Measurements from ENCODE around the gene EYS. TPM values are rescaled to one million over a fixed set of nuclear protein-coding genes. Genes with fewer than 3 reads are reported as not detected.

Gene EYS
- total and polyA plus RNA-seq, 9 of the 15 experiments (the other 6 are each of a cell fraction or from before 2014, with no cell fraction given): 0.03 to 0.36 (median 0.10) TPM; not detected in 2

- Histone ChIP-seq H3K9me3 (replicated peaks; ENCODE audit: control insufficient read depth, insufficient read depth, low read depth, low read length) (no peaks in the 10 kb centered on the region; the same call in 1 of the 2 replicates), H3K4me2 (ENCODE audit: insufficient read depth, low read length) (no peak overlapping the region), H2AFZ (ENCODE audit: low read depth, low read length) (no peak overlapping the region), H3K4me3 (no peak overlapping the region), H3K36me3 (ENCODE audit: control insufficient read depth, insufficient read depth, low read length) (no peaks in the 10 kb centered on the region), H4K20me1 (replicated peaks; ENCODE audit: control insufficient read depth, insufficient read depth, low read length) (no peaks in the 10 kb centered on the region), H3K27ac (ENCODE audit: extremely low read depth, low read depth, low read length) (no peak overlapping the region), H3K4me1 (replicated peaks in 1 of 2; ENCODE audit: control insufficient read depth in 2 of 2, insufficient read depth in 2 of 2, low read length in 2 of 2) (no peaks in the 10 kb centered on the region), H3K79me2 (ENCODE audit: control insufficient read depth, insufficient read depth, low read length) (no peaks in the 10 kb centered on the region), H3K9ac (ENCODE audit: insufficient read depth in 1 of 2, low read depth in 2 of 2, low read length in 2 of 2) (no peak overlapping the region), H3K27me3 (ENCODE audit: control insufficient read depth in 2 of 2, insufficient read depth in 2 of 2, low read length in 2 of 2) (no peaks in the 10 kb centered on the region), H3K9me1 (ENCODE audit: control insufficient read depth, insufficient read depth, low read length) (no peaks in the 10 kb centered on the region)
- intact Hi-C loops (cut with micrococcal nuclease) (no loop called here), in situ Hi-C loops (cut with MboI) (no loop called here)
- no peak for FAIRE-seq
- CTCF ChIA-PET (ENCODE audit: low intra/inter-chr PET ratio): no interaction called here
- POLR2A ChIA-PET: no interaction called here
- ATAC-seq: no peak
- no peak for DNase-seq (ENCODE audit: extremely low read depth in 1 of 4, low spot score in 3 of 4)
- TF ChIP-seq ZNF584 (CRISPR knock-in tag; IDR thresholded peaks at IDR 0.05; ENCODE audit: low read depth) (no peak), ZNF75A (CRISPR knock-in tag; IDR thresholded peaks at IDR 0.05) (no peak), NR3C1 (CRISPR knock-in tag; IDR thresholded peaks at IDR 0.05) (no peak), RBFOX2 (IDR thresholded peaks at IDR 0.05; ENCODE audit: low read depth, low read length) (no peak), MEF2A (IDR thresholded peaks at IDR 0.05; ENCODE audit: control insufficient read depth, low read depth, low read length) (no peak), ZNF699 (CRISPR knock-in tag; IDR thresholded peaks at IDR 0.05; ENCODE audit: insufficient replicate concordance) (no peak)
- TF ChIP-seq, protein P1, sequence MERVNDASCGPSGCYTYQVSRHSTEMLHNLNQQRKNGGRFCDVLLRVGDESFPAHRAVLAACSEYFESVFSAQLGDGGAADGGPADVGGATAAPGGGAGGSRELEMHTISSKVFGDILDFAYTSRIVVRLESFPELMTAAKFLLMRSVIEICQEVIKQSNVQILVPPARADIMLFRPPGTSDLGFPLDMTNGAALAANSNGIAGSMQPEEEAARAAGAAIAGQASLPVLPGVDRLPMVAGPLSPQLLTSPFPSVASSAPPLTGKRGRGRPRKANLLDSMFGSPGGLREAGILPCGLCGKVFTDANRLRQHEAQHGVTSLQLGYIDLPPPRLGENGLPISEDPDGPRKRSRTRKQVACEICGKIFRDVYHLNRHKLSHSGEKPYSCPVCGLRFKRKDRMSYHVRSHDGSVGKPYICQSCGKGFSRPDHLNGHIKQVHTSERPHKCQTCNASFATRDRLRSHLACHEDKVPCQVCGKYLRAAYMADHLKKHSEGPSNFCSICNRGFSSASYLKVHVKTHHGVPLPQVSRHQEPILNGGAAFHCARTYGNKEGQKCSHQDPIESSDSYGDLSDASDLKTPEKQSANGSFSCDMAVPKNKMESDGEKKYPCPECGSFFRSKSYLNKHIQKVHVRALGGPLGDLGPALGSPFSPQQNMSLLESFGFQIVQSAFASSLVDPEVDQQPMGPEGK (CRISPR knock-in tag; IDR thresholded peaks at IDR 0.05; ENCODE audit: borderline replicate concordance): no peak
- no TSS peak for BruUV-seq (replicated peaks)
- WGBS (ENCODE audit: insufficient coverage, low coverage, missing lambda C conversion rate): 2% methylated on average over 2 of the region's 2 CpGs
Observed at GRCh38 chr6:64258752-64259151, 1448.3 kb downstream of the EYS start.
